Mesothelial cell of epicardium (in vitro differentiated cells): Measurements from ENCODE around the gene UBE2F. TPM values are rescaled to one million over a fixed set of nuclear protein-coding genes. Genes with fewer than 3 reads are reported as not detected.
"Not testable (repeated sequence)": the region's sequence is repeated elsewhere in the genome, so short reads cannot be mapped to it uniquely, and the experiment has no call there.

ENCODE experiments used
- DNase-seq, 2 experiments: peaks; one replicate each; pipeline ENCODE4 v3.0.0; 2021; ENCODE audit warnings: low spot score in 2 of 2; ENCODE audit not compliant: unreplicated experiment in 2 of 2
- H3K27ac Mint-ChIP-seq: 2 replicates; pipeline ENCODE4 v1.8.0; 2021; ENCODE audit warnings: mixed read lengths
- H3K27me3 Mint-ChIP-seq: 2 replicates; pipeline ENCODE4 v1.8.0; 2021; ENCODE audit warnings: low read depth, mixed read lengths
- H3K36me3 Mint-ChIP-seq: 2 replicates; pipeline ENCODE4 v1.8.0; 2021; ENCODE audit warnings: mixed read lengths
- H3K4me1 Mint-ChIP-seq: 2 replicates; pipeline ENCODE4 v1.8.0; 2021; ENCODE audit warnings: mixed read lengths
- H3K4me3 Mint-ChIP-seq: 2 replicates; pipeline ENCODE4 v1.8.0; 2021; ENCODE audit warnings: mild to moderate bottlenecking, moderate library complexity, mixed read lengths
- H3K9me3 Mint-ChIP-seq: 2 replicates; pipeline ENCODE4 v1.8.0; 2021; ENCODE audit warnings: mixed read lengths
- total RNA-seq: library from RNA; stranded (reverse); gene quantifications from 3 replicates; pipeline ENCODE4 v1.2.1, GENCODE V29; 2021
- TF ChIP-seq, protein P1 (sequence below): fragments of 200-600 bp; sonication (generic); IDR thresholded peaks from one replicate; pipeline ENCODE4 v1.5.0; 2021; ENCODE audit warnings: antibody characterized with exemption; ENCODE audit not compliant: unreplicated experiment

Gene UBE2F
- total RNA-seq, 1 donor from 2014 or later: 33.4 TPM

DNA sequence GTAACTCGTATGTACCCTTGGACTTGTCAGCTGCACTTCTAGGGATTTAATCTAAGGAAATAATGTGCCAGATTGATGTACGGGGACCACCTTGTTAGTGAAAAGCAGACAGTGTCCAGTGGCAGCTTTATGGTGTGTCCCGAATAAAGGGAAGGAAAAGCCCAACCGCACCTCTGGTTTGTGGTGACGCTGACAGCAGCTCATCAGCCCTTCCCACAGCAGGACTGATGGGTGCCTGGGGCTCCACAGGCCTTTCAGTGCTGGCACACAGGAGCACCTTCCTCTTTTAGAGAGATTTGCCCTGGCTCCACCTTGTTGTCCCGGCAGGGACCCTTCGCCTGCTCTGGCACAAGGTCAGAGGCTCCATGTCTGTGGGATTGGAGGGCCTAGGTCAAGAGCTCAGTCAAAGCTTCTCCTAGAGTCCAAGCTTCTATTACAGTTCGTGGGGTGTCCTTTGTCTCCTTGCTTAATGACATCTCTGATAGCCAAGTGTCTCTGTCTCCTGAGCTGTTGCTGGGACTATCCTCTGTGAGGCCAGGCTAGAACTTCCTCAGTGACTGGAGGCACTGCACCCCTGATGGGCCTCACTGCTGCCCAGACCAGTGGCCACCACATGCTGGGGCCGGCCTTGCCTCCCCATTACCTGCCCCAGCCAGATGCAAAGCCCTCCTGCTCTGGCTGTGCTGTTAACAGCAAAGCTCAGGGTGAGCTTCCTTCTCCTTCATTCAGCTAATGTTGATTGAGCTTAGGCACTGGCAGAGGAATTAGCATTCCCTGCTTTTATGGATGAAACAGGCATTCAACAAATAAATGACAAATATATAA lies 61.0 kb downstream of the UBE2F start:
- Mint-ChIP-seq H3K9me3 (no peaks in the 10 kb centered on the region), H3K4me1 (no peaks in the 10 kb centered on the region), H3K27me3 (no peaks in the 10 kb centered on the region), H3K4me3 (no peak overlapping the region), H3K36me3 (peaks cover 29% of the 10 kb centered on the region), H3K27ac (no peak overlapping the region)
- no peak for DNase-seq
- TF ChIP-seq, protein P1, sequence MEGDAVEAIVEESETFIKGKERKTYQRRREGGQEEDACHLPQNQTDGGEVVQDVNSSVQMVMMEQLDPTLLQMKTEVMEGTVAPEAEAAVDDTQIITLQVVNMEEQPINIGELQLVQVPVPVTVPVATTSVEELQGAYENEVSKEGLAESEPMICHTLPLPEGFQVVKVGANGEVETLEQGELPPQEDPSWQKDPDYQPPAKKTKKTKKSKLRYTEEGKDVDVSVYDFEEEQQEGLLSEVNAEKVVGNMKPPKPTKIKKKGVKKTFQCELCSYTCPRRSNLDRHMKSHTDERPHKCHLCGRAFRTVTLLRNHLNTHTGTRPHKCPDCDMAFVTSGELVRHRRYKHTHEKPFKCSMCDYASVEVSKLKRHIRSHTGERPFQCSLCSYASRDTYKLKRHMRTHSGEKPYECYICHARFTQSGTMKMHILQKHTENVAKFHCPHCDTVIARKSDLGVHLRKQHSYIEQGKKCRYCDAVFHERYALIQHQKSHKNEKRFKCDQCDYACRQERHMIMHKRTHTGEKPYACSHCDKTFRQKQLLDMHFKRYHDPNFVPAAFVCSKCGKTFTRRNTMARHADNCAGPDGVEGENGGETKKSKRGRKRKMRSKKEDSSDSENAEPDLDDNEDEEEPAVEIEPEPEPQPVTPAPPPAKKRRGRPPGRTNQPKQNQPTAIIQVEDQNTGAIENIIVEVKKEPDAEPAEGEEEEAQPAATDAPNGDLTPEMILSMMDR: no peak

DNA sequence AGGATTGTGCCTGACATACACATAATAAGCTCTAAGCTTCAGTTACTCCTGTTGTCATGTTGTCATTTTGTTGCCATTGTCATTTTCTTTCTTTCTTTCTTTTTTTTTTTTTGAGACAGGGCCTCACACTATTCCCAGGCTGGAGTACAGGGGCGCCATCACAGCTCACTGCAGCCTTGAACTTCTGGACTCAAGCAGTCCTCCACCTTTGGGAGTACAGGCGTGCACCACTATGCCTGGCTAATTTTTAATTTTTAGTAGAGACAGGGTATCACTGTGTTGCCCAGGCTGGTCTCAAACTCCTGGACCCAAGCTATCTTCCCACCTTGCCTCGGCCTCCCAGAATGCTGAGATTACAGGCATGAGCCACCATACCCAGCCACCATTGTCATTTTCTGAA lies 63.0 kb downstream of the UBE2F start:
- TF ChIP-seq, protein P1: no peak
- Mint-ChIP-seq H3K9me3 (no peaks in the 10 kb centered on the region), H3K4me1 (no peaks in the 10 kb centered on the region)

GRCh38 chr2:238030422-238031155 lies 63.8 kb downstream of the UBE2F start:
- H3K4me3 Mint-ChIP-seq: no peak overlapping the region
- H3K27ac Mint-ChIP-seq: no peak overlapping the region
- TF ChIP-seq, protein P1: no peak
- H3K9me3 Mint-ChIP-seq: no peaks in the 10 kb centered on the region
- no peaks in the 10 kb centered on the region for H3K27me3 Mint-ChIP-seq
- H3K4me1 Mint-ChIP-seq: no peaks in the 10 kb centered on the region
- H3K36me3 Mint-ChIP-seq: peaks cover 30% of the 10 kb centered on the region
- DNase-seq: peak in 1 of 2 experiments; percentile 21

More for the DNA sequence above, 63.0 kb downstream of the UBE2F start:
- Mint-ChIP-seq H3K36me3 (peaks cover 32% of the 10 kb centered on the region), H3K27ac (no peak overlapping the region), H3K27me3 (no peaks in the 10 kb centered on the region), H3K4me3 (no peak overlapping the region)
- no peak for DNase-seq

DNA sequence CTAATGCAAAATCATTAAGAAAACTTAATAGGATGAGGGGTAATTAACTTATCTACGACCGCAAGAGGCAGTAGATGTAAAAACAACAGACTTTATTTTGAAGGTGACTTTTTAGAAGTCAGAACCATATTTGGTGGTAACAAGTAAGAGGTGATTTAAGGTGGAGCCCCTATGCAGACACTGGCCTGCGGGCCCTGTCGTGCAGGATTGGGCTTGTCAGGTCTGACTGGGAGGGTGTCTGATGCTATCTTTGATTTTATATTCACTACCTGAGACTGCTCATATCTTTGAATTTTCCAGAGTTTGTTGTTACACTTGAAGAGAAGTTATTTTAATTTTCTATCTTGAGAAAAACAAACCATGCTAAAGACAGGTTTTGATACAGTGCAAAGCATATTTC lies 64.9 kb downstream of the UBE2F start:
- Mint-ChIP-seq H3K27me3 (no peaks in the 10 kb centered on the region), H3K27ac (peak overlapping the region; percentile 31), H3K4me3 (no peak overlapping the region), H3K36me3 (peaks cover 28% of the 10 kb centered on the region), H3K4me1 (no peaks in the 10 kb centered on the region), H3K9me3 (no peaks in the 10 kb centered on the region)
- peak in 1 of 2 experiments; percentile 34 for DNase-seq
- TF ChIP-seq, protein P1: no peak

GRCh38 chr2:238032755-238033337 lies 66.0 kb downstream of the UBE2F start:
- no peak overlapping the region for H3K27ac Mint-ChIP-seq
- no peaks in the 10 kb centered on the region for H3K4me1 Mint-ChIP-seq
- H3K9me3 Mint-ChIP-seq: no peaks in the 10 kb centered on the region
- no peaks in the 10 kb centered on the region for H3K27me3 Mint-ChIP-seq
- peak in 1 of 2 experiments; percentile 26 for DNase-seq
- peaks cover 26% of the 10 kb centered on the region for H3K36me3 Mint-ChIP-seq
- TF ChIP-seq, protein P1: no peak
- no peak overlapping the region for H3K4me3 Mint-ChIP-seq

GRCh38 chr2:238033991-238034390 lies 67.2 kb downstream of the UBE2F start:
- Mint-ChIP-seq H3K27ac (peak overlapping the region; percentile 19), H3K36me3 (peaks cover 30% of the 10 kb centered on the region)
- not testable (repeated sequence) for H3K4me3 Mint-ChIP-seq, H3K4me1 Mint-ChIP-seq, H3K27me3 Mint-ChIP-seq, H3K9me3 Mint-ChIP-seq
- peak in 1 of 2 experiments; percentile 6 for DNase-seq
